Mesenchymal stem cell (in vitro differentiated cells and primary cell): Measurements from ENCODE around the gene GOLGA8T.
"Not testable (repeated sequence)": the region's sequence is repeated elsewhere in the genome, so short reads cannot be mapped to it uniquely, and the experiment has no call there.

ENCODE experiments used
- DNase-seq: peaks from one replicate; pipeline ENCODE4 v3.0.0-alpha.2; 2013
- H2AFZ ChIP-seq: one replicate; pipeline ENCODE4 v1.6.1; 2013; ENCODE audit warnings: low read depth, mild to moderate bottlenecking, control low read depth, inconsistent platforms, low read length, moderate library complexity
- H2AK5ac ChIP-seq: 2 replicates; pipeline ENCODE4 v1.6.1; 2013; ENCODE audit warnings: low read length, moderate library complexity, mild to moderate bottlenecking, inconsistent platforms; ENCODE audit not compliant: severe bottlenecking
- H2BK120ac ChIP-seq: one replicate; pipeline ENCODE4 v1.6.1; 2013; ENCODE audit warnings: low read depth, mild to moderate bottlenecking, inconsistent platforms, low read length, moderate library complexity
- H2BK12ac ChIP-seq, 2 experiments: one replicate each; pipeline ENCODE4 v1.6.1; 2013; ENCODE audit warnings: inconsistent platforms in 2 of 2, low read length in 2 of 2, mild to moderate bottlenecking in 2 of 2, moderate library complexity in 2 of 2, control low read depth in 1 of 2
- H2BK15ac ChIP-seq: one replicate; pipeline ENCODE4 v1.6.1; 2013; ENCODE audit warnings: mild to moderate bottlenecking, low read depth, inconsistent platforms; ENCODE audit not compliant: poor library complexity, severe bottlenecking
- H2BK5ac ChIP-seq: 2 replicates; pipeline ENCODE4 v1.6.1; 2013; ENCODE audit warnings: low read depth, mild to moderate bottlenecking, low read length, control low read depth, inconsistent platforms; ENCODE audit not compliant: poor library complexity, severe bottlenecking
- H3K14ac ChIP-seq, 2 experiments: one replicate each; pipeline ENCODE4 v1.6.1; 2013; ENCODE audit warnings: inconsistent platforms in 2 of 2, low read length in 2 of 2, control low read depth in 1 of 2, mild to moderate bottlenecking in 1 of 2, moderate library complexity in 1 of 2
- H3K18ac ChIP-seq, 2 experiments: one replicate each; pipeline ENCODE4 v1.6.1; 2013; ENCODE audit warnings: inconsistent platforms in 2 of 2, low read length in 2 of 2, control low read depth in 1 of 2, low read depth in 1 of 2, mild to moderate bottlenecking in 1 of 2
- H3K23ac ChIP-seq, 2 experiments: one replicate each; pipeline ENCODE4 v1.6.1; 2013; ENCODE audit warnings: inconsistent platforms in 2 of 2, low read length in 2 of 2, mild to moderate bottlenecking in 2 of 2, moderate library complexity in 2 of 2, control low read depth in 1 of 2
- H3K27ac ChIP-seq: 2 replicates; pipeline ENCODE4 v1.5.1; 2013; ENCODE audit warnings: mild to moderate bottlenecking, moderate library complexity, low read length, control low read depth, inconsistent platforms; ENCODE audit not compliant: poor library complexity, severe bottlenecking
- H3K27me3 ChIP-seq, 2 experiments: 2 replicates each; pipeline versions ENCODE4 v1.6.1 to v1.7.0; 2013; ENCODE audit warnings: low read length in 2 of 2, mild to moderate bottlenecking in 2 of 2, moderate library complexity in 2 of 2, control low read depth in 1 of 2, inconsistent platforms in 1 of 2; ENCODE audit not compliant: control insufficient read depth in 1 of 2, insufficient read depth in 1 of 2
- H3K36me3 ChIP-seq, 2 experiments: 2 replicates each; pipeline versions ENCODE4 v1.6.1 to v1.7.0; 2013; ENCODE audit warnings: low read length in 2 of 2, control low read depth in 1 of 2, inconsistent platforms in 1 of 2, low read depth in 1 of 2, mild to moderate bottlenecking in 1 of 2; ENCODE audit not compliant: insufficient read depth in 2 of 2, control insufficient read depth in 1 of 2
- H3K4ac ChIP-seq, 2 experiments: one replicate each; pipeline ENCODE4 v1.6.1; 2013; ENCODE audit warnings: inconsistent platforms in 2 of 2, low read length in 2 of 2, mild to moderate bottlenecking in 2 of 2, moderate library complexity in 2 of 2, control low read depth in 1 of 2, low read depth in 1 of 2
- H3K4me1 ChIP-seq: 2 replicates; pipeline ENCODE4 v1.6.1; 2013; ENCODE audit warnings: low read depth, low read length, control low read depth; ENCODE audit not compliant: control insufficient read depth, insufficient read depth
- H3K4me2 ChIP-seq: 2 replicates; pipeline ENCODE4 v1.6.1; 2013; ENCODE audit warnings: low read length, mild to moderate bottlenecking, inconsistent platforms; ENCODE audit not compliant: poor library complexity, severe bottlenecking
- H3K4me3 ChIP-seq, 2 experiments: 2 replicates each; pipeline versions ENCODE4 v1.5.1 to v1.7.0; 2013; ENCODE audit warnings: low read length in 2 of 2, mild to moderate bottlenecking in 2 of 2, control low read depth in 1 of 2, low read depth in 1 of 2; ENCODE audit not compliant: insufficient read depth in 1 of 2
- H3K79me1 ChIP-seq: replicated peaks from 2 replicates; pipeline ENCODE4 v1.6.1; 2013; ENCODE audit warnings: mild to moderate bottlenecking, control low read depth, low read length, inconsistent platforms; ENCODE audit not compliant: poor library complexity, severe bottlenecking
- H3K9ac ChIP-seq: 2 replicates; pipeline ENCODE4 v1.7.0; 2013; ENCODE audit warnings: mild to moderate bottlenecking, low read length, moderate library complexity
- H3K9me3 ChIP-seq: 2 replicates; pipeline ENCODE4 v1.7.0; 2013; ENCODE audit warnings: mild to moderate bottlenecking, low read length; ENCODE audit not compliant: control insufficient read depth
- H4K8ac ChIP-seq: one replicate; pipeline ENCODE4 v1.6.1; 2013; ENCODE audit warnings: inconsistent platforms, mild to moderate bottlenecking, low read length, moderate library complexity
- H4K91ac ChIP-seq: one replicate; pipeline ENCODE4 v1.6.1; 2013; ENCODE audit warnings: mild to moderate bottlenecking, low read length, inconsistent platforms
- WGBS: methylation state at CpG from one replicate; pipeline ENCODE4 v1.1.7; 2013; ENCODE audit warnings: mixed read lengths; 5-methylcytosine and 5-hydroxymethylcytosine counted together

Gene GOLGA8T

DNA sequence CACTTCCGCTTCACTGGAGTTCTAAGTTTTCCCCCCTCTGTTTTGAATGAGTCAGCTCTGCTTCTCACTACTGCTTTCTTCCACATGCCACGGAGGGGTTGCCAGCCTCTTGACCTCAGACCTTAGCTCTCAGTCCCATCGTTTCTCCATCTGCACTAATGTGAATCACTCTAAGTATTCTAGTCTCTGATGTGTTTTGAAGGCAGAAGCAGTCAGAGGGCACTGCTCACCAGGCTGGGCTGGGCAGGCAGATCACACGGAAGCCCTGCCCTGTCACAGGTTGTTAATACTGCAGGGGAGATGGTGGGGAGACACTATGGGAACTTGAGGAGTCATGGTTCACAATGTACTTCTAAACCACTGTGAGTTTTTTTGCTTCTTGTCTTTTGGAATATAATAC, 24.3 kb upstream of the GOLGA8T start:
- not testable (repeated sequence) for H3K79me1 ChIP-seq, H4K91ac ChIP-seq, H3K4ac ChIP-seq, H3K9me3 ChIP-seq, H4K8ac ChIP-seq, H2BK12ac ChIP-seq, H3K36me3 ChIP-seq, H3K4me3 ChIP-seq, H3K27me3 ChIP-seq, H2BK5ac ChIP-seq, H3K4me1 ChIP-seq, H2BK15ac ChIP-seq, H3K9ac ChIP-seq, DNase-seq, H2AK5ac ChIP-seq, H3K23ac ChIP-seq, H2BK120ac ChIP-seq, H3K27ac ChIP-seq, H2AFZ ChIP-seq, H3K14ac ChIP-seq, H3K4me2 ChIP-seq, H3K18ac ChIP-seq
- WGBS = no CpG with 5 or more reads among the region's 4 CpGs

DNA sequence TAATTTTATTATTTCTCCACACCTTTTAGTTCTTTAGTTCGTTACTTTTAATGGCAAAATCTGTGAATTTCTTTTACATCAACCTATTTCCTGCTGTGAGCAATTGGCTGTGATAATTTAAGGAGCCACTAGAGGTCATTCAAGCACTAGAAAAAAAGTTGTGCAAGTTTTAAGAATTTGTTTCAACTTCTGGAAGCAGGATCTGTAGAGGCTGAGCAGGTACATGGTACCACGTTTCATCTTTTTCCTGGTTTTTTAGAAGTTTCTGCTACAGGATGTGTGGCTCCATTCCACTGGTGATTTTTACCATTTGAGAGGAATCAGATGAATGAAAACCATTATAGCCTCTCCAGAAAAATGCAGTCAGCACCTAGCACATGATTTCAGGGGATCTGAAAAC, 4.8 kb upstream of the GOLGA8T start:
- H3K9ac ChIP-seq, H2BK12ac ChIP-seq, H3K36me3 ChIP-seq, H3K4me3 ChIP-seq, H3K23ac ChIP-seq, H2AK5ac ChIP-seq, H3K4me1 ChIP-seq, H2BK5ac ChIP-seq, H3K79me1 ChIP-seq, H3K27ac ChIP-seq, H4K91ac ChIP-seq, H4K8ac ChIP-seq, H2BK15ac ChIP-seq, H3K27me3 ChIP-seq, H2AFZ ChIP-seq, H3K4me2 ChIP-seq, H2BK120ac ChIP-seq, H3K18ac ChIP-seq, H3K9me3 ChIP-seq, H3K14ac ChIP-seq, H3K4ac ChIP-seq: not testable (repeated sequence)
- WGBS = no CpG with 5 or more reads among the region's 2 CpGs
- DNase-seq = peak; percentile 3

DNA sequence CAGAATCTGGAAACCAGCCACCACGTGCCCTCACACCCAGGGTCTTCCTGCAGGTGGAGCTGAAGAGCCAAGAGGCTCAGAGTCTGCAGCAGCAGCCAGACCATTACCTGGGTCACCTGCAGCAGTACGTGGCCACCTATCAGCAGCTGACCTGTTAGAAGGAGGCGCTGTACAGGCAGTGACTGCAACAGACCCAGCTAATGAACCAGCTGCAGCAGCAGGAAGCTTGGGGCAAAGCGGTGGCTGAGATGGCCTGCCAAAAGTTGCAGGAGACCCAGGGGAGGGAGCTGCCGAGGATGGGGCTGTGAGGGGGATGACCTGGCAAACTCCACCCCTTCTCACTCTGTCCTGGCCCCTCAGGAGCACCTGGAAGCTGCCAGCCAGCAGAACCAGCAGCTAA, 8.4 kb downstream of the GOLGA8T start:
- H2BK120ac ChIP-seq, H2AFZ ChIP-seq, H3K14ac ChIP-seq, H3K27me3 ChIP-seq, H3K4ac ChIP-seq, H4K8ac ChIP-seq, H2BK12ac ChIP-seq, H2BK5ac ChIP-seq, H2AK5ac ChIP-seq, H3K9me3 ChIP-seq, H2BK15ac ChIP-seq, H3K18ac ChIP-seq, H3K36me3 ChIP-seq, H3K4me1 ChIP-seq, H3K4me3 ChIP-seq, DNase-seq, H3K9ac ChIP-seq, H3K27ac ChIP-seq, H3K4me2 ChIP-seq, H4K91ac ChIP-seq, H3K23ac ChIP-seq, H3K79me1 ChIP-seq: not testable (repeated sequence)
- no CpG with 5 or more reads among the region's 5 CpGs for WGBS

GRCh38 chr15:30149891-30150290, 15.0 kb downstream of the GOLGA8T start:
- H2BK15ac ChIP-seq, H3K4ac ChIP-seq, H3K27me3 ChIP-seq, H3K4me1 ChIP-seq, DNase-seq, H2AK5ac ChIP-seq, H3K79me1 ChIP-seq, H2AFZ ChIP-seq, H2BK120ac ChIP-seq, H3K4me2 ChIP-seq, H3K36me3 ChIP-seq, H3K18ac ChIP-seq, H4K8ac ChIP-seq, H2BK5ac ChIP-seq, H3K23ac ChIP-seq, H3K9me3 ChIP-seq, H3K9ac ChIP-seq, H3K14ac ChIP-seq, H3K4me3 ChIP-seq, H3K27ac ChIP-seq, H4K91ac ChIP-seq, H2BK12ac ChIP-seq: not testable (repeated sequence)
- no CpG with 5 or more reads among the region's 8 CpGs for WGBS
